Activated effector memory CD4-positive, alpha-beta T cell treated with anti-CD3 and anti-CD28 coated beads, Interleukin-2, amount 50 U/mL, for 16 hours (primary cell): ENCODE data around the gene ASXL1.
"Not testable (repeated sequence)": the region's sequence is repeated elsewhere in the genome, so short reads cannot be mapped to it uniquely, and the experiment has no call there.

Source experiments
- DNase-seq: peaks from one replicate; pipeline ENCODE4 v3.0.0-alpha.2; 2020

Gene ASXL1

DNA sequence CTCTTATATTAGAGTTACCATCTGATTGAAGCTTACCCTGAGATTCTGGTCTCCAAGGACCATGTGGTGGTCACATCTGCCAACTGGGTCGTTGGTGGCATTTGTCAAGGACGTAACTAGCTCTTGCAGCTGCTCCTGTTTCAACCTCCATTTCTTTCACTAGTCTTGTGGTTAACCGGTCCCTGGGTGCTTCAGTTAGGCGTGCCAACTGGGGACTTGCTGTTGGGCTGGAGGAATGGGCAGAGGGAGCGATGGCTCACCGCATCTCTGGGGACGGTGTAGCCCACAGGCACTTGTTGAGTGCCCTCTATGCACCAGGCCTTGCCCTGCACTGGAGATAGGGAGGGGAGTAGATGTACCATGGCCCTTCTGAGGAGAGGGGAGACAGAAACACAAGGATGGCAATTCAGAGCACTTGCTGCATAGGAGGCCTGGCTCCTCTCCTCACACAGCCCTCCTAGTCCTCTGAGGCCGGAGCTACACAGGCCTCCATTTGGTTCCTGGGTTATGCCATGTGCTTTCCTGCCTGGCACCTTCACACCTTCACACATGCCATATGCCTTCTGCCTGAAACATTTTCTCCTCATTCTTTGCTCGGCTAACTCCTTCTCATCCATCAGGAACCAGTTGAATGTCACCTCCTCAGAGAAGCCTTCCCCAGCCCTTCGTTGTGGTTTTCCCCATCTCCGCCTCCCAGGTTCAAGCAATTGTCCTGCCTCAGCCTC, 20.0 kb upstream of the ASXL1 start:
- DNase-seq: no peak

DNA sequence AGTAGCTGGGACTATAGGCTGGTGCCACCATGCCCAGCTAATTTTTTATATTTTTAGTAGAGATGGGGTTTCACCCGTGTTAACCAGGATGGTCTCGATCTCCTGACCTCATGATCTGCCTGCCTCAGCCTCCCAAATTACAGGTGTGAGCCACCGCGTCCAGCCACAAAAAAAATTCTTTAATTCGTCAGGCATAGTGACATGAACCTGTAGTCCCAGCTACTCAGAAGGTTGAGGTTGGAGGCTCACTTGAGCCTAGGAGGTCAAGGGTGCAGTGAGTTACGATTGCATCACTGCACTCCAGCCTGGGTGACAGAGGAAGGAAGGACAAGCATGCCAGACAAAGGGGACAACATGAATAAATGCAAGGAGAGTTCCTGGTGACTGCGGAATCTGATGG, 19.5 kb upstream of the ASXL1 start:
- DNase-seq: no peak

DNA sequence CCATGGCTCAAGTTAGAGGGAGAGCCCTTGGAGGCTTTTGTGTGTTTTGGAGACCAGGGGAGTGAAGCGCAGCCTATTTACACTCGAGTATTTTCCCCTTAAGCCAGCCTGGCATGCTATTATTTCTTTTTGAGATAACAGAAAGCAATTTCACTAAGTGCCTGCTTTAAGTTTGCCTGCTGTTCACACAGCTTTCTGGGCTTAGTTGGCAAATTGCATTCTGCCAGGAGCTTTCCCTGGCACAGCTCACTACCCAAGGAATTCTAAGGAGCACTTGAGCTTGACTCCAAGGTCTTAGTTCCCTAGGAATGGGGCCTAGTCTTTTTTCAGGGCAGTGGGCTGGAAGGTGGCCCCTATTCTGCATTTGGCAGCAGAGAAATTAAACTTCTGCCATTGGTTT, 19.0 kb upstream of the ASXL1 start:
- no peak for DNase-seq

DNA sequence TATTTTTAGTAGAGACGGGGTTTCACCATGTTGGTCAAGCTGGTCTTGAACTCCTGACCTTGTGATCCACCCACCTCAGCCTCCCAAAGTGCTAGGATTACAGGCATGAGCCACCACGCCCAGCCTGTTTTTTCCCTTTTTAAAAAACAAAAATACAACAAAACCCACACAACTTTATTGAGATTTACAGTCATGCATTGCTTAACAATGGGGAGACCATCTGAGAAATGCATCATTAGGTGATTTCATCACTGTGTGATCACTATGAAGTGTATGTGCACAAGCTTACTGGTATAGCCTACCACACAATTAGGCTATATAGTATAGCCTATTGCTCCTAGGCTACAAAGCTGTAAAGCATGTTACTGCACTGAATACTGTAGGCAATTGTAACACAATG, 17.1 kb upstream of the ASXL1 start:
- DNase-seq: not testable (repeated sequence)

DNA sequence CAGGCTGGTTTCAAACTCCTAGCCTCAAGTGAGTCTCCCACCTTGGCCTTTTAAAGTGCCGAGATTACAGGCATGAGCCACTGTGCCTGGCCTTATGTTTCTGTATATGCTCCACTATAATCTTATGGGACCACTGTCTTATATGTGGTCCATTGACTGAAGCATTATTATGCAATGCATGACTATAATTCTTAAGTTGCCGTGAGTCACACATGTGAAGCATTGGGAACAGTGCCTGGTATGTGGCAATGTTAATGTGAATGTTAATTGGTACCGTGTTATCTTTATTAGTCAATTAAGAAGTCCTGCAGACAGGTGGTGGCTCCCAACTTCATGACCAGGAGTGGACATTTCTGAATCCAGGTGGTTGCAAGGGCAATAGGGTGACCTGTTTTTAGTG, 14.7 kb upstream of the ASXL1 start:
- DNase-seq: no peak

DNA sequence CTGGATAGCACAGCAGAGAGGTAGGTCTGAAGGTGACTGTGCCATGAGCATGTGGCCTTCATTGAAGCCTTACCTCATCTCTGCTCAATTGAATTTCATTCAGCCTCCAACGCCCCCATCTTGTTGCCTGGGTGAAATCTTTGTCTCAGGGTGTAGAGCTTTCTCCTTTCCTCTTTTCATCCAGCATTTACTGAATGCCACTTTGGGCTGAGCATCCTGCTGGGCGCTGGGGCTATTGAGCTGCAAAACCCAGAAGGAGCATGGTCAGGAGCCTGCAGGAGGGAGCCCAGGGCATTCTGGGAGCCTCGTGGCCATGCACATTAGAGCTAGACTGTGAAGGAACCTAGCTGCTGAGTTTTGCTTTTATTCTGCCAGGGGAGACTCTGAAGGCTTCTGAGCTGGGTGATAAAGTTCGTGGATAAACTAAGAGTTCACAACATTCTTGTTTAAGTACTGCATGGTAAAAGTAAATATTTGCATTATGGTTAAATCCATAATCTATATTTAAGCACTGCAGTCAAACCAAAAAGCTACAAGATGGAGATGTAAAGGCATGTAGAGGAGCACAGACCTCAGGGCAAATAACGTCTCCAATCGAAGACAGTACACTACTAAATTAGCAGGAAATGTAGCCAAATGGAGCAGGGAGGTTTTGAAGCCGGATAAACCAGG, 13.2 kb upstream of the ASXL1 start:
- DNase-seq: no peak

DNA sequence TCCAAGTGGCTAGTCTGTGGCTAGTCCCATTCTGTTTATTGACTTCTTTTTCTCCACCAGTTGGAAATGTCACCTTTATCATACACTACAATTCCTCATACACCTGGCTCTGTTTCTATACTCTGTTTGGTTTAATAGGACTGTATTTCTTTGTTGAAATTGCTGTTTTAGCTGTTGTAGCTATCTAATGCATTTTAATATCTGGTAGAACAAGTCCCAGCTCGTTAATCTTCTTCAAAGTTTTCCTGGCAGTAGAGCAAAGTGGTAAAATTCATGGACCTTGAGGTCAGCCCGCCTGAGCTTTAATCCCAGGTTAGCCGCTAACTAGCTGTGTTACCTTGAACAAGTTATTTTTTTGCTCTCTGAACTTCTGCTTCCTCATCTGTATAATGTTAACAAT, 9.9 kb upstream of the ASXL1 start:
- no peak for DNase-seq

DNA sequence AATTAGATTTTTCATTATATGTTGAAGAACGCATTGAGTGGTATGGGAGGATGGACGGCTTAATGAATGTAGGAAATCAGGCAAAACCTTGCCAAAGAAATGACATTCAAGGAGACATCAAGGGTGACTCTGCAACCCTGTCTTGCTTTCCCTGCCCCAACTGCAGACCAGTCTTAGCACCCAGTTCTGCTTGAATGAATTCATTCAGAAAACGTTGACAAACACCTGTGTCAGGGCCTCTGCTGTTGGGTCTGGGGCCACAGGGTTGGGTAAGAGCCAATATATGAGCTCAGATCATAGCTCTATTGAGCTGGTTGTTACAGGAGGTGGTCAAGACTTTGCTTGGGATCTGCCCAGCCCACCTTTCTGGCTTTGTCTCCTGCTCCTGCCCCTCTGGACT, 7.7 kb upstream of the ASXL1 start:
- no peak for DNase-seq

DNA sequence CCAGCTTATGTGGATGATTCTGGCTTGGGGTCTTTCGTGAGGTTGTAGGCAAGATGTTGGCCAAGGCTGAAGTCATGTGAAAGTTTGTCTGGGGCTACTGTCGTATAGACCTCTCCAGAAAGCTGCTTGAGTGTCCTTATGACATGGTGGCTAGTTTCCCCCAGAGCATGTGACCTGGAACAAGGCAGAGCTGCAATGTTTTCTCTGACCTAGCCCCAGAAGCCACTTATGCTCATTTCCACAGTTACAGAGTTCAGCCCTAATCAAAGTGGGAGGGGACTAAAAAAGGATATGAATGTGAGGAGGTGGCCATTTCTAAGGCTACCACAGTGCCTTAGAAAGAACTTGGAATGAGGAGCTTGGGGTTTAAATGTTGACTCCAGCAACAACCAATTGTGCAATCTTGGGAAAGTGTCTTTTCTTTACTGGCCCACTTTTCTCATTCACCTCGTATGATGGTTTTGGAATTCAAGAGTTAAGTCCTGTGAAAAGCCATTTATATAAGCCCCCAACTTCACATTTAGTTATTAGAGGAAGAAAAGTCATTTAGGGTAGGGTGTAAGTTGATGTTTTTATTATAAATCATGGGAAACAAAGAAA, 5.9 kb upstream of the ASXL1 start:
- DNase-seq: no peak

DNA sequence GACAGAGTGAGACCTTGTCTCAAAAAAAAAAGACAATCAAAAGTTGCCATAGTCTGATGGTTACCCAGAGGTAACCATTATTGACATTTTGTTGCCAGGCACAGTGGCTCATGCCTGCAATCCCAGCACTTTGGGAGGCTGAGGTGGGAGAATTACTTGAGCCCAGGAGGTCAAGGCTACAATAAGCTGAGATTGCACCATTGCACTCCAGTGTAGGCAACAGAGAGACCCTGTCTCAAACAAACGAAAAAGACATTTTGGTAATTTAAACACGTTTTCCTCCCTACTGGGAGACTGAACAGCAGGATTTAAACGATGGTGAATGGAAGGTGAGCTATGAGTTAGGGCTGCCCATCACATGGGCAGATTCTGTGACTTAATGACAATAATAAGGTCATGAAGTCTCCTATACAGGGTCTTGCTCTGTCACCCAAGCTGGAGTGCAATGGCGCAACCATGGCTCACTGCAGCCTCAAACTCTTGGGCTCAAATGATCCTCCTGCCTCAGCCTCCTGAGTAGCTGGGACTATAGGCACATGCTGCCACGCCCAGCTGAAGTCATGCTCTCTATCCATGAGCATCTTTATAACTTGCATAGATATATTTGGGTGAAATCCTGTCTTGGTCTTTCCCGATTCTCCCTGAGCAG, 4.2 kb upstream of the ASXL1 start:
- DNase-seq: no peak

DNA sequence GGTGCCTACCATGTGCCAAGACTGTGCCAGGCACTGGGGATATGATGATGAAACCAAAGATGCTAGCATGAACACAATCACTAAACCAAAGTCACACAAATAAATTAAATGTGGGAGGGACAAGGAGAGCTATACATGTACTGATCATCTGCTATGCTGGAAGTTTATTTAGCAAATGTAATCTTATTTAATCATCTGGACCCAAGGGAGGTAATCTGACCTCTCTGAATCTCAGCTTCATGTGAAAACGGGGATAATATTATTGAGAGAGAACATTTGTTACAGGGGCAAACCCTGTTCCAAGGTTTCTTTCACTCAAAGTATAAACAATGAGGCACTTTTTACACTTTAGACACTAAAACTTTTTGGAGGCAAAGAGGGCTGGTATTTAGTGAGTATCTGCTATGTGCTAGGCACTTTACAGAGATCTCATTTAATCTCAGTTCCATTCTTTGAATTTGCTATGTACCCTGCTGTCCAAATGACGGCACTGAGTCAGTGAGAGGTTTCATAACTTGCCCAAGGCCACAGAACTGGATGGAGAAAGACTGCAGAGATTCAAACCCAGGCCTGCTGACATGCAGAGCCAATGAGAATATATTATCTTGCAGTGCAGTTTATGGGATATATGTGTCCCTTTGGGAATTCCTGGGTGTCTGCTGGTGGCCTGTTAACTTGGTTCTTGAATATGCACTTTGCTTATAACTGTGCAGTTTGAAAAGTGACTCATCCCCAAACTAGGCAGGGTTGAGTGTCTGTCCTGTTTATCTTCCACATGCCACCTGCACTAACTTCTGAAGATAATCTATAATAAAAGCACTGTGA, 3.3 kb upstream of the ASXL1 start:
- DNase-seq: no peak

DNA sequence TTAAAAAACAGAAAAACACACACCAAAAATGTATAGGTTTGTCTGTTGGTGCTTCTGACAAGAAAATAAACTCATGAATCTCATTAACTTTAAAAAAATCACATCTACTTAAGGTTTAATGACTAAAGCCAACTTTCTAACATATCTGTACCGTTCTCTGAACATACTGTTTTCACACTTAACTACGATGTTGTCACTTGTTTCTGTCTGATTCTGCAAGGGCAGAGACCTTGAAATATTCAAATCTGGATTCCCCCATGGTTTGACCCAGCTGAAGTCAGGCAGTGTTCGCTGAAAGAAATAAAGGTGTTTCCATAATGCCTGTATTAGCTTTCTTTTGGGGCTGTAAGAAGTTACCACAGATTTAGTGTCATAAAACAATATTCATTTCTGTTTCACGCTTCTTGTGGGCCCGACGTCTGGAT, 2.7 kb upstream of the ASXL1 start:
- no peak for DNase-seq

DNA sequence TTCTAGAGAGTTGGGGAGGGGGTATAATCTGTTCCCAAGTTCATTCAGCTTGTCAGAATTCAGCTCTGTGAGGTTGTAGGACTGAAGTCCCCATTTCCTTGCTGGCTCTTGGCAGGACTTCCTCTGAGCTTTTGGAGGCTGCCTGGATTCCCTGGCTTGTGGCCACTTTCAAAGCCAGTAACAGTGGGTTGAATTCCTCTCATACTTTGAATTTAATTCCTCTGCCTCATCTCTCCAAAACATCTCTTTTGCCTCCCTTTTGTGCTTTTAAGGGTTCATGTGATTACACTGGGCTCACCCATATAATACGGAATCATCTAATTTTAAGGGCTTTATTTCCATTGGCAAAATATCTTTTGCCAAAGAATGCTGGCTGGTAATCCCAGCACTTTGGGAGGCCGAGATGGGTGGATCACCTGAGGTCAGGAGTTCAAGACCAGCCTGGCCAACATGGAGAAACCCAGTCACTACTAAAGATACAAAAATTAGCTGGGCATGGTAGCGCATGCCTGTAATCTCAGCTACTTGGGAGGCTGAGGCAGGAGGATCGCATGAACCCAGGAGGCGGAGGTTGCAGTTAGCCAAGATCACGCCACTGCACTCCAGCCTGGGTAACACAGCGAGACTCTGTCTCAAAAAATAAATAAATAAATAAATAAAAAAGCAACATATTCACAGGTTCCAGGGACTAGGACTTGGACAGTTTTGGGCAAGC, 2.1 kb upstream of the ASXL1 start:
- not testable (repeated sequence) for DNase-seq

DNA sequence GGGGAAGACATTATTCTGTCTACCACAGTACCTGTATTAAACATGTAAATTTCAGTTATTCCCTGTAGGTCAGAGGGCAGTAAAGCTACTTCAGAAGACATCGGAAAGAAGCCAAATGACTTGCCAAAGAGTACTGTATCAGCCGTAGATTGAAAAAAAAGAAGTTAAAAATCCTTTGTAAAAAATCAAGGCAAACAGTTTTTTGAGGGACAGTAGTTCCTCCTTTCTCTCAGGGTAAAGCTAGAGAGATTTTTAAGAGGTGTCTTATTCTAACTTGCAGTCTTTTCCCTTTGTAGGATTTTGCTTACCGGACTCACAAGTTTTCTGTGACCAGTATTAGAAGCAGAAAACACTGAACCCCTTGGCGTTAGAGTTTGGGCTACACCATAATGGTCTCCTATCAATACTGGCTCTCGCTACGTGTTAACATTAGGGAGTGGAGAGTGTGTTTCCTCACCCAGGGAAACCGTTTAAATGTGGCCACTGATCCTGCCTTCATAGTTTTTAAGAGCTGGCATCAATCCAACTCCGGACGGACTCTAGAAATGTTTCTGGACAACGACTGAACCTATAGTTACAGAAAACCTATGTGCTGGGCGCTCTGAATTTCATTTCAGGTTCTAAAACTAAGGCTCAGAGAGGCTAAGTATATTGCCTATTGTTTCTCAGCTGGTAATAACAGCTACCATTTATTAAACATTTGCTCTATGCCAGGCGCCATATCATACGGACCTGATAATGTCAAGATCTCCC, 1.3 kb upstream of the ASXL1 start:
- no peak for DNase-seq

DNA sequence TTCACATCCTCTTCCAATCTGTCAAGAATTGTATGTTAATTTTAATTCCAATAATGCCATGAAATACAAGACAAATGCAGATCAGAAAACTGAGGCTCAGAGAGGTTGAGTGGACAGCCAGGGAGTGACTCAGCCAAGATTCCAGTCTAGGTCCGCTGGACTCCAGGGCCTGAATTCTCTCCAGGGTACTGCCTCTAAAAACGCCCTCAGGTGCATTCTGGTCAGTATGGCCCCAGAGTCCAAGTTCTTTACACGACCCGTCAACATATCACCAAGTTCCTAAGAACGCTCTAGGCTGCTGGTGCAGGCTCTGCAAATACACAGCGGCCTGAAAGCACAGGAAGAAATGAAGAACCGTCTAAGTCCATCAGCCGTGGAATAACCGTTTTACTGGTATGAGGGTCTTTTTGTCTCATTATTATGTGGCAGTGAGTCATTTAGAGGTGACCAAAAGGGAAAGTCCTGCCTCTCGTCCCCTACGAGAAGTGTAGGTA, 709 bp upstream of the ASXL1 start:
- no peak for DNase-seq

DNA sequence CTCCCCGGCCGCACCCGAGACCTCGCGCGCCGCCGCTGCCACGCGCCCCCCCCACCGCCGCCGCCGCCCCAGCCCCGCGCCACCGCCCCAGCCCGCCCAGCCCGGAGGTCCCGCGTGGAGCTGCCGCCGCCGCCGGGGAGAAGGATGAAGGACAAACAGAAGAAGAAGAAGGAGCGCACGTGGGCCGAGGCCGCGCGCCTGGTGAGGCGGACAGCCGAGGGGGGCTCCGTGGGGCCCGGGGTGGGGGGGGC, 426 bp downstream of the ASXL1 start:
- DNase-seq: no peak

DNA sequence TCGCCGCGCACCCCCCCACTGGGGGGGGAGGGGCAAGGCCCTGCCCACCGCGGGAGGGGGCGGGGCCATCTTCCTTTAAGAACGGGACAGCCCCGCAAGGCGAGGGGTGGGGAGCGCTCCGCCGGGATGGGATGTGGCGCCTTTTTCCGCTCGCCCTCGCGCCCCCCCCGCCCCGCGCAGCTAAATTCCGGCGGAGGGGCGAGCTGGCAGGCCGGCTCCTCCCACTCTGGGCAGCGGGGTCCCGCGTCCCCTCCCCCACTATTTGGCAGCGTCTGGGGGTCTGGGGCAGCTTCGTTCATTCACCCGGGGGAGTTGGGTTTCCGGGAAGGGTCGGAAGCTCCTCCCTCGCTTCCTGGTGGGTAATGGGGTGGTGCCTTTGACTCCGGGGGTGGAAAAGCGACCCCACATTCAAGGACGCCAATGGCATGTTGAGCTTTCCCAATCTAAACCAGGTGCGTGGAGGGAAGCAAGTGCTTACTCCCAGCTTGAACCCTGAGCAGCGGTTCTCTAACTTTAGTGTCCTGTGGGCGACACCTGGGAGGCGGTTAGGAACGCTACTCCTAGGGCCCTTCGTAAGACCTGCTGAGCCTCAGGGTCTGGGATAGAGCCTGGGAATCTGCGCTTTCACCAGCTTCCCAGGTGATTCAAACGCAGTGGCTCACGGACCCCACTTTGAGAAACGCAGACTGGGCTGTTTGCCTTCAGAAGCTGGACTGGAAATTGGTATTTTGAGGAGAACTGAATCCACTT, 927 bp downstream of the ASXL1 start:
- peak; percentile 92 for DNase-seq

DNA sequence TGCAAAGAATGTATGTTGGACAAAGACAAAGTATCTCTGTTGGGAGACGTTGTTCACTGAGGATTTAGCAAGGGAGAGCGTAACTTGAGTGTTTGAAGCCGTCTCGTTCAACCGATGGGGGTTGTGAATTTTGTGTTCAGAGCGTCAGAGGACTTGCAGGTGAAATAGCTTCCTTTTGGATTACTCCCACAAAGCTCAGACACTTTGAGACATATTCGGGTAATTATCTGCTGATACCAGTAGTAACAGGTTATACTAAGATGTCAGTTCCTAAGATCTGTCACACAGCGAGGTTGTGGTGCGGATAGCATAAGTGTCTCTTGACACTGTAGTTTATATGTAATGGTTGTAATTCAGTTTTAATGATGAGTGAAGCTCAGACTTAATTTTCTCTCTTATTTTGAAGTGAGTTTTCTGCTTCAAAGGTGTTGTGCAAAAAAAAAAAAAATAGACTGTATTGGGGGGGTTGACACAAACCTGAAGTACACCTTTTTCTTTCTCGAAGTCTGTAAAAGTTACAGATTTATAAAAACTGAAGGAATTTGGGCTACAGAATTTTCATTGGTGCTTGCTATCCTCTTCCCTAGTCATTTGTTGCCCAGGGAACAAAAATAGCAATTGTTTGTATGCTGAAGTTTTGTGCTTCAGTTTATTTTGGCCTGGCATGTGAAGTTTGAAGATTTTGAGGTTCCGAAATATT, 1.7 kb downstream of the ASXL1 start:
- no peak for DNase-seq

DNA sequence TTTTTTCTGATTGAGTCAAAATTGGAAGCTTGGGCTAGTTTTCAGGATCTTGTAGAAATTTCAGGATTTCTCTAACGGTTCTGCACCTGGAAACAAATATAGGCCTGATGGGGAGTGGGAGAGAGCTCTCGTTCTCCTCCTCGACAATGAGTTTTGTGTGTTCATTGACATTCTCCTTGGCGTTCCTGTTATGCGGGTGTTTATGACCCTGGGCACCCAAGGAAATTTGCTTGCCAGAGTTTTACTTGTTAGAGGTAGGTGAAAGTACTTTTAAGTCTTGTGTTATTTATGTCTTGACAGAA, 2.2 kb downstream of the ASXL1 start:
- no peak for DNase-seq

DNA sequence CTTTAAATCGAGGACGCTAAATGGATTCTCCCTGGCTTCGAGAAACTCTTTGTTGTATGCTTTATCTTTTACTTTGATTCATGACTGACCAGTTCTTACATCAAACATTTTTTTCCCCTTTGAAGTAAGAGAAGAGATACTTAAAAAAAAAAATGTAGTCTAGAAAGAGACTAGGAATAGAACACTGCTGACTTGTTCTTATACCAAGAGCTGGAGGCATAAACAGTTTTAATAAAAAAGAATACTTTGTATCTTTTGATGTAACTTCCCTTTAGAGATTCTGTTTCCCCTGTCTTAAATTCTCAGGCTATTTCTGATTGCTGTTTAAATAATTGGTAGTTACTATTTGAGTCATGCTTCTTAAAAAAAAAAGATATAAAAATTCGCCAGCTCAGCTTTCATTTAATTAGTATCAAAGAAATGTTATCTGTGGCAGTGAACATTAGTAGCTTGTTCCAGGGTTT, 4.8 kb downstream of the ASXL1 start:
- DNase-seq: no peak
